Measurements from ENCODE around the gene GIMAP1. TPM values are rescaled to one million over a fixed set of nuclear protein-coding genes. Genes with fewer than 3 reads are reported as not detected.

The GIMAP1 gene
- polyA plus RNA-seq, 1 donor (not counting 4 experiments of a cell fraction or from before 2014, with no cell fraction given), result not detected

DNA sequence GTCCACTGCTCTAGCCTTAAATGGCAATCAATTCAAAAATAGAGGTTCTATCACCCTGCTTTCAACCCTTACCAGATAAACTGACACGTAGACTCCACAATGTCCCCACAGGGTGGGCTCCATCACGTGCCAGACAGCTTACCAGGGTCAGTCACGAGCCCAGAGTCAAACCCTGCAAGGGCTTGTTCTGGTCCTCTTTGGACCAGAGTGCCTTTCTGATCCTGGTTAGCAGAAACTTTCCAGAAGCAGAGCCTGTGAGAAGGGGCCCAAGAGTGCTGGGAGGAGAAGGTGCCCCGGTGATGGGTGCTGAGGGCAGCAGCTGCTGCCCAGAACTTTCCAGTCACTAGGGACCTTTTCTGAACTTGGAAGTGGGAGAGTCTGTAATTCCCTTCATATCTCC is 20.5 kb downstream of the GIMAP1 start:
- no peak overlapping the region for H3K4me2 ChIP-seq (ENCODE audit: control insufficient read depth, extremely low read depth, insufficient read depth, low read depth, low read length)
- no peak overlapping the region for H2AFZ ChIP-seq (ENCODE audit: control insufficient read depth, low read length)
- FAIRE-seq (no peak), DNase-seq (ENCODE audit: low read depth, low spot score) (no peak)
- dilution Hi-C loops (cut with MboI; ENCODE audit: extremely low pct_ligation_motif_present, low sequenced_read_pairs), result no loop called here
- no peaks in the 10 kb centered on the region for H3K27me3 ChIP-seq (ENCODE audit: control insufficient read depth, extremely low read depth, insufficient read depth, low read length)
- peaks cover 3% of the 10 kb centered on the region for H3K4me1 ChIP-seq (ENCODE audit: control insufficient read depth, extremely low read depth, insufficient read depth, low read length)
- no peak overlapping the region for H3K4me3 ChIP-seq (ENCODE audit: control insufficient read depth in 2 of 3, extremely low read depth in 1 of 3, insufficient read depth in 2 of 3, low read depth in 1 of 3, low read length in 3 of 3)
- H3K36me3 ChIP-seq (ENCODE audit: control insufficient read depth in 2 of 2, extremely low read depth in 1 of 2, insufficient read depth in 2 of 2, low read length in 2 of 2), result no peaks in the 10 kb centered on the region
- no peak overlapping the region for H3K9ac ChIP-seq (ENCODE audit: control insufficient read depth, extremely low read depth, insufficient read depth, low read length)
- H3K27ac ChIP-seq (ENCODE audit: control insufficient read depth, insufficient read depth, low read length), result no peak overlapping the region
- no peaks in the 10 kb centered on the region for H3K9me3 ChIP-seq (ENCODE audit: control insufficient read depth, low read depth, low read length)
- H4K20me1 ChIP-seq (ENCODE audit: control insufficient read depth, extremely low read depth, insufficient read depth, low read length), result no peaks in the 10 kb centered on the region
- H3K79me2 ChIP-seq (ENCODE audit: control insufficient read depth, insufficient read depth, low read length), result no peaks in the 10 kb centered on the region
- TF ChIP-seq EZH2 (IDR thresholded peaks at IDR 0.05; ENCODE audit: low read length), result no peak
- no peaks in the 10 kb centered on the region for H3K9me1 ChIP-seq (ENCODE audit: control insufficient read depth, extremely low read depth, insufficient read depth, low read length)

DNA sequence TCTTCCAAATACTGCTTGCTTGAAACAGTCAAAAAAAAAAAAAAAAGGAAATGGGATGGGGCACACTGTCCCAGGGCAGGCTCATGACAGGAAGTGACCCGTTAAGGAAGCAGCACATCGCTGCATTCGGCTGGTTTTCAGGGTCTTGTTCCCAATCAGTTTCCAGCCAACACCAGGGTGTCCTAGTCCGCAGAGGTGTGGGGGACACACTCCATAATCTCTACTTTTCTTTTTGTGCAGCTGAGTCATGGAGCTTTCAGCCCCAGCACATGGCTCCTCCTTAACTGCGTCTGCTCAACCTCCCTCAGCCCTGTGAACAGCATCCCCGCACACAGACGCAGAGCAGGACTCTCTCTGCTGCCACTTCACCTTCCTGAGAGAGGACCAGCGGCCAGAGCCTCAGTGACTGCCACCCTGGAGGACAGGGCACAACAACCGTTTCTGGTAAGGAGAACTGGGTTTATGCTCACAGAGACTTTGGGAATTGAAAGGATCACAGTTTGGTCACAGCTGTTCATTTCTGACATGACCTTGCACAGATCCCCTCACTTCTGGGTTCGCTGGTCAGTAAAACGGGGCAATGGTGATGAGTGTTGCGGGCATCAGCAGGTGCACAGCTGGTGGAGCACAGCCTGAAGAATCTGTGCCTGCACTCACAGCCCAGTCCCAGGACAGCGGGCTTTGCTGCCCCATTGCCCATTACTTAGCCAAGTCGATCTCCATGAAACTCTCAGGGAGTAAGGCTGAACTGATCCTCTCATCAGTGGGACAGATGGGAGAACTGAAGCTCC is 21.0 kb downstream of the GIMAP1 start, which contains the start of gene GIMAP5:
Gene GIMAP5, plus strand, starts transcription at position 154 of the 791 bp plus-strand sequence. CDS start 3,467 bp downstream, outside the sequence.
- Histone ChIP-seq H3K36me3 (ENCODE audit: control insufficient read depth in 2 of 2, extremely low read depth in 1 of 2, insufficient read depth in 2 of 2, low read length in 2 of 2) (no peaks in the 10 kb centered on the region), H3K79me2 (ENCODE audit: control insufficient read depth, insufficient read depth, low read length) (no peaks in the 10 kb centered on the region), H3K27me3 (ENCODE audit: control insufficient read depth, extremely low read depth, insufficient read depth, low read length) (no peaks in the 10 kb centered on the region), H3K9ac (ENCODE audit: control insufficient read depth, extremely low read depth, insufficient read depth, low read length) (no peak within 1 kb of the TSS), H3K4me1 (ENCODE audit: control insufficient read depth, extremely low read depth, insufficient read depth, low read length) (peaks cover 3% of the 10 kb centered on the region), H4K20me1 (ENCODE audit: control insufficient read depth, extremely low read depth, insufficient read depth, low read length) (no peaks in the 10 kb centered on the region), H3K4me2 (ENCODE audit: control insufficient read depth, extremely low read depth, insufficient read depth, low read depth, low read length) (no peak within 1 kb of the TSS), H3K27ac (ENCODE audit: control insufficient read depth, insufficient read depth, low read length) (no peak within 1 kb of the TSS), H2AFZ (ENCODE audit: control insufficient read depth, low read length) (no peak within 1 kb of the TSS), H3K9me1 (ENCODE audit: control insufficient read depth, extremely low read depth, insufficient read depth, low read length) (no peaks in the 10 kb centered on the region), H3K9me3 (ENCODE audit: control insufficient read depth, low read depth, low read length) (no peaks in the 10 kb centered on the region), H3K4me3 (ENCODE audit: control insufficient read depth in 2 of 3, extremely low read depth in 1 of 3, insufficient read depth in 2 of 3, low read depth in 1 of 3, low read length in 3 of 3) (no peak within 1 kb of the TSS)
- dilution Hi-C loops (cut with MboI; ENCODE audit: extremely low pct_ligation_motif_present, low sequenced_read_pairs), result no loop called here
- DNase-seq (ENCODE audit: low read depth, low spot score), result no peak
- FAIRE-seq, result no peak
- TF ChIP-seq CTCF (optimal IDR thresholded peaks at IDR 0.05 in 1 of 3, IDR thresholded peaks at IDR 0.05 in 1 of 3, conservative IDR thresholded peaks at IDR 0.05 in 1 of 3; ENCODE audit: extremely low read depth in 1 of 3, insufficient read depth in 2 of 3, low read length in 3 of 3), result no peak
- TF ChIP-seq EZH2 (IDR thresholded peaks at IDR 0.05; ENCODE audit: low read length), result no peak

Data from keratinocyte (primary cell).